Measurements from ENCODE around the gene MITF. TPM values are rescaled to one million over a fixed set of nuclear protein-coding genes. Genes with fewer than 3 reads are reported as not detected.

MITF gene
- total and polyA plus RNA-seq, 2 of the 4 experiments (the other 2 are of a cell fraction): 6.5 to 16.7 TPM

DNA sequence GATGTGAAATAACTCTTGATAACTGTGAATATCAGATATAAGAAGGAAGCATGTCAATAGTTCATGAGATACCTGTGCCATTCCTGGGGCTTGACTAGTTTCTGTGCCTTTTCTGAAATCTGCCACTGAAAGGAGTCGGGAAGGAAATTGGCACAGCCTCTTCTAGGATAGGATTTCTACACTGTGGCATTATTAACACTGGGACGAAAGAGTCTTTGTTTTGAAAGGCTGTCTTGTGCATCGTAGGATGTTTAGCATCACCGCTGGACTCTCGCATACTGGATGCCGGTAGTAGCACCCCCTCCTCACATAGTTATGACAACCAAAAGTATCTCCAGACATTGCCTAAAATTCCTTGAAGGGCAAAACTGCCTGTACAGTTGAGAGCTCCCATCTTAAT is 182.4 kb downstream of the MITF start:
- ChIA-PET POLR2A (ENCODE audit: unreplicated experiment) (no interaction called here), CTCF (interaction anchor here (0.7 kb wide), 1 partner anchor 140 kb away, joined by 3 read pairs; no protein-coding TSS in a partner anchor)
- H2BK15ac ChIP-seq (ENCODE audit: low read depth, low read length): no peak overlapping the region
- peaks cover 16 to 30% of the 10 kb centered on the region in 2 experiments for H3K79me1 ChIP-seq (ENCODE audit: low read depth in 1 of 2, low read length in 2 of 2)
- H3K23ac ChIP-seq (ENCODE audit: low read depth, low read length): no peak overlapping the region
- H4K20me1 ChIP-seq (ENCODE audit: insufficient read depth, low read length): no peaks in the 10 kb centered on the region
- H3K56ac ChIP-seq (ENCODE audit: extremely low read depth, insufficient read depth, low read length): no peak overlapping the region
- no peak overlapping the region for H3K9ac ChIP-seq (ENCODE audit: low read depth, low read length)
- TF ChIP-seq RFX5 (IDR thresholded peaks at IDR 0.05; ENCODE audit: low read depth, low read length): no peak
- TF ChIP-seq MAZ (IDR thresholded peaks at IDR 0.05; ENCODE audit: borderline replicate concordance, low read depth, low read length): no peak
- no peak overlapping the region; the same call in 1 of the 2 replicates for H3K18ac ChIP-seq (ENCODE audit: low read depth, low read length)
- no peak overlapping the region for H2AFZ ChIP-seq (replicated peaks; ENCODE audit: low read length, poor library complexity)
- H4K5ac ChIP-seq (ENCODE audit: low read depth, low read length): no peak overlapping the region
- ATAC-seq (ENCODE audit: low read depth): no peak
- no peak overlapping the region for H2AK9ac ChIP-seq (replicated peaks; ENCODE audit: low read depth, low read length, poor library complexity)
- H3K4me2 ChIP-seq (ENCODE audit: low read depth, low read length): no peak overlapping the region
- in situ Hi-C loops (cut with MboI; ENCODE audit: low sequenced_read_pairs) (no loop called here), dilution Hi-C loops (cut with HindIII; ENCODE audit: low sequenced_read_pairs, unreplicated experiment) (no loop called here), intact Hi-C loops (cut with micrococcal nuclease) (no loop called here)
- no peak overlapping the region for H4K91ac ChIP-seq (ENCODE audit: insufficient read depth, low read depth, low read length)
- H4K8ac ChIP-seq (ENCODE audit: low read depth in 2 of 2, low read length in 2 of 2): no peak overlapping the region
- no peaks in the 10 kb centered on the region for H3K9me3 ChIP-seq (ENCODE audit: control insufficient read depth, insufficient read depth, low read length)
- H3K27ac ChIP-seq (ENCODE audit: insufficient read depth, low read length): no peak overlapping the region
- no peak overlapping the region for H3K4ac ChIP-seq (ENCODE audit: low read depth, low read length)
- H2BK20ac ChIP-seq (ENCODE audit: low read depth, low read length): no peak overlapping the region
- no peak overlapping the region for H2BK5ac ChIP-seq (ENCODE audit: low read depth, low read length, poor library complexity, severe bottlenecking)
- peaks cover 6% of the 10 kb centered on the region; the same call in 1 of the 2 replicates for H3K9me1 ChIP-seq (ENCODE audit: insufficient read depth, low read length)
- no peak for DNase-seq
- H3K14ac ChIP-seq (replicated peaks; ENCODE audit: low read depth, low read length): no peak overlapping the region
- no TSS peak for BruUV-seq (replicated peaks)
- no peak overlapping the region for H3K4me3 ChIP-seq (ENCODE audit: insufficient read depth, low read depth, low read length)
- no peaks in the 10 kb centered on the region for H3K36me3 ChIP-seq (ENCODE audit: control insufficient read depth, insufficient read depth, low read length)
- H2AK5ac ChIP-seq (ENCODE audit: low read depth, low read length): no peak overlapping the region
- H3K4me1 ChIP-seq (ENCODE audit: control insufficient read depth, insufficient read depth, low read length): peaks cover 5% of the 10 kb centered on the region
- H2BK120ac ChIP-seq (ENCODE audit: low read depth, low read length): no peak overlapping the region
- WGBS, 2 experiments (ENCODE audit: extremely low coverage in 2 of 2, insufficient read length in 1 of 2): no CpG with 5 or more reads among the region's 6 CpGs
- H3K27me3 ChIP-seq (ENCODE audit: control insufficient read depth, insufficient read depth, low read length): no peaks in the 10 kb centered on the region

Measured in IMR-90 (cell line).